Parathyroid adenoma (tissue), 2 donors: ENCODE data around the gene PCDH10.
"Not testable (repeated sequence)": the region's sequence is repeated elsewhere in the genome, so short reads cannot be mapped to it uniquely, and the experiment has no call there.

Experiments
- H2AFZ ChIP-seq: fragments of 300-600 bp; sonication (generic); one replicate; pipeline ENCODE4 v1.7.0; 2017; ENCODE audit warnings: antibody characterized with exemption, mild to moderate bottlenecking
- H3K27ac ChIP-seq: fragments of 300-600 bp; sonication (generic); one replicate; pipeline ENCODE4 v1.7.0; 2017
- H3K27me3 ChIP-seq: fragments of 300-600 bp; sonication (generic); one replicate; pipeline ENCODE4 v1.7.0; 2017; ENCODE audit warnings: low read length; ENCODE audit not compliant: control insufficient read depth, insufficient read depth
- H3K36me3 ChIP-seq: fragments of 300-600 bp; sonication (generic); one replicate; pipeline ENCODE4 v1.7.0; 2017; ENCODE audit warnings: low read length; ENCODE audit not compliant: control insufficient read depth, insufficient read depth
- H3K4me1 ChIP-seq: fragments of 300-600 bp; sonication (generic); one replicate; pipeline ENCODE4 v1.7.0; 2017; ENCODE audit warnings: control low read depth
- H3K4me2 ChIP-seq: fragments of 300-600 bp; sonication (generic); one replicate; pipeline ENCODE4 v1.7.0; 2017; ENCODE audit warnings: low read length
- H3K4me3 ChIP-seq: fragments of 300-600 bp; sonication (generic); one replicate; pipeline ENCODE4 v1.7.0; 2017; ENCODE audit warnings: low read depth, low read length
- H3K79me2 ChIP-seq: fragments of 300-600 bp; sonication (generic); one replicate; pipeline ENCODE4 v1.7.0; 2017; ENCODE audit warnings: control low read depth
- H3K9ac ChIP-seq: fragments of 300-600 bp; sonication (generic); one replicate; pipeline ENCODE4 v1.7.0; 2017; ENCODE audit warnings: mild to moderate bottlenecking
- H3K9me3 ChIP-seq: fragments of 300-600 bp; sonication (generic); one replicate; pipeline ENCODE4 v1.7.0; 2017; ENCODE audit warnings: low read length; ENCODE audit not compliant: control insufficient read depth
- CTCF ChIP-seq: fragments of 300-600 bp; sonication (generic); IDR thresholded peaks from one replicate; pipeline ENCODE4 v1.7.0; 2017; ENCODE audit warnings: antibody characterized with exemption, mild to moderate bottlenecking
- donor health status: primary hyperparathyroidism.

The PCDH10 gene

DNA sequence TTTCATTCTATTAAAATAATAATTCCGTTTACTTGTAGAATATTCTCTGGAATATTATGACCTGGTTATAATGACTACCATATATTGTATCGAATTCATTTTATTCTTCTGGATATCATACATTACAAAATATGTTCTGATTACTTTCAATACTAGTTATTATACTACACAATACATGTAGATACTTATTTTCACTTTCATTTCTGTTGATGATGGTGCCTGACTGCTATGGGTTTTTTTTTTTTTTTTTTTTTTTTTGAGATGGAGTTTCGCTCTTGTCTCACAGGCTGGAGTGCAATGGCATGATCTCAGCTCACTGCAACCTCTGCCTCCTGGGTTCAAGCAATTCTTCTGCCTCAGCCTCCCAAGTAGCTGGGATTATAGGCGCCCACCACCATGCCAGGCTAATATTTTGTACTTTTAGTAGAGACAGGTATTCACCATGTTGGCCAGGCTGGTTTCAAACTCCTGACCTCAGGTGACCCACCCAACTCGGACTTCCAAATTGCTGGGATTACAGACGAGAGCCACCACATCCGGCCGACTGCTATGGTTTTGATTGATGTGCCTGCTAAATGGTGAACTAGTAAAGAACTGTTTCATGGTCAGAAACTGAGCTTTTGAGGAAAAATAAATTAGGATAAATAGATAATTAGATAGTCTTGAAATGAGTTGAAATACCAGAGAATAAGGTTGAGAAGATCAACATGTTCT is 39.5 kb downstream of the PCDH10 start:
- H2AFZ ChIP-seq, result no peak overlapping the region
- H3K4me1 ChIP-seq, result no peaks in the 10 kb centered on the region
- no peaks in the 10 kb centered on the region for H3K27me3 ChIP-seq
- H3K27ac ChIP-seq, result no peak overlapping the region
- H3K36me3 ChIP-seq, result no peaks in the 10 kb centered on the region
- no peak for TF ChIP-seq CTCF
- no peaks in the 10 kb centered on the region for H3K9me3 ChIP-seq
- H3K4me2 ChIP-seq, result no peak overlapping the region
- no peak overlapping the region for H3K9ac ChIP-seq
- H3K4me3 ChIP-seq, result no peak overlapping the region
- no peaks in the 10 kb centered on the region for H3K79me2 ChIP-seq

DNA sequence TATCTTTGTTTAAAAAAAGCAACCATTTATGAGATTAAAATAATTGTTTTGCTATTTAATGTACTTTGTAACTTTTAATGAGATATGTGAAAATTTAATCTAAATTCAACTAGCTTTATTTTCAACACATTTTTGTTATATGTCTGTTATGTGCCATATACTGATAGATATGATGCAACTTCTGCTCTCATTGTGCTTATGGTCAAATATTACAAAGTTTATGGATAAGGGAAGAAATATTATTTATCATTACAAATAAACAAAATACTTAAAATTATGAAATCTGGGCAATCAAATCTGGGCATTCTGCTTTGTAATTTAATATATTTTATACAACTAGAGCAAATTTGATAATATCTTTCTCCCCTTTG is 40.0 kb downstream of the PCDH10 start:
- Histone ChIP-seq H3K9ac (no peak overlapping the region), H3K4me1 (no peaks in the 10 kb centered on the region), H3K27me3 (no peaks in the 10 kb centered on the region), H3K36me3 (peaks cover under 1% of the 10 kb centered on the region), H3K79me2 (no peaks in the 10 kb centered on the region), H3K4me2 (no peak overlapping the region), H3K4me3 (no peak overlapping the region), H2AFZ (no peak overlapping the region), H3K27ac (no peak overlapping the region), H3K9me3 (no peaks in the 10 kb centered on the region)
- no peak for TF ChIP-seq CTCF

DNA sequence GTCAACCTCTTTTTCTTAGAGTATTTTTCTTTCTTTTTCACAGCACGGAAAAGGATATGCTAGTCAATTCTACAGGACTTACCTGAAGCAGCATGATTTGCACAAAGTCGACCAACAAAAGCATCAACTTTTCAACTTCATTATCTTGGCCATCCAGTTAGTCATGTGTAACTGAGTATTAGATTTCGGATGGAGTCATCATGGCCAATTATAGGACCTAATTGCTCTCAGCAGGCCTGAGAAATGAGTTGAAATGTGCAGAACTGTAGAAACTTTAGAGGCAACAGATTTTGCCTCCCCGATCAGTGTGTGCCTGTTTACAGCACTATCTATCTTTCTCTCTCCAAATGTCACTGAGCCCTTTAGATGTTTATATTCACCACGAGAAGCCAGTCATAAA is 41.0 kb downstream of the PCDH10 start:
- Histone ChIP-seq H3K9me3 (no peaks in the 10 kb centered on the region), H3K9ac (no peak overlapping the region), H3K4me2 (no peak overlapping the region), H3K27me3 (no peaks in the 10 kb centered on the region), H3K36me3 (peaks cover 2% of the 10 kb centered on the region), H3K4me3 (no peak overlapping the region), H3K4me1 (no peaks in the 10 kb centered on the region), H3K27ac (no peak overlapping the region), H3K79me2 (no peaks in the 10 kb centered on the region), H2AFZ (no peak overlapping the region)
- TF ChIP-seq CTCF, result no peak

- Histone ChIP-seq H3K4me3 (no peak overlapping the region), H3K9ac (no peak overlapping the region), H3K27ac (no peak overlapping the region), H3K36me3 (no peaks in the 10 kb centered on the region), H2AFZ (no peak overlapping the region), H3K79me2 (no peaks in the 10 kb centered on the region), H3K27me3 (no peaks in the 10 kb centered on the region), H3K4me1 (no peaks in the 10 kb centered on the region), H3K4me2 (no peak overlapping the region), H3K9me3 (no peaks in the 10 kb centered on the region)
- no peak for TF ChIP-seq CTCF
Measured at GRCh38 chr4:133208694-133209285, 59.7 kb downstream of the PCDH10 start.

DNA sequence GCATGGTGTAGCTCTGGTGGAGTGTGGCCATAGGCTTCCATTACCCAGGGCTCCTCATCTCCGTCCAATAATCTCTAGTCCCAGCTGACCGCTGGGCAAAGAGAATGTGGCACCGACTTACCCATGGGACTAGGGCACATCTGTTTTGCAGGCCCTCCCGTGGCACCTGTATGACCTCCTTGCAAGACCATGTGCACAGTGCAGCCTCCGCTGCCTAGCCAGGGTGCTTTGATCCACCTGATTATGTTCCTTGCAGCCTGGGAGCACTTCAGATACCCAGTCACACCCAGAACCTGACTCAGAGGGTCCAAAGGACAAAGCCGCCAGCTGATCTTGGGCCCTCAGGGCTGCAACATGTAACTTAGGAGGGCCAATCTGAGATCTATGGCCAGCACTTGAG is 84.8 kb downstream of the PCDH10 start:
- H3K27me3 ChIP-seq, result no peaks in the 10 kb centered on the region
- H3K4me2 ChIP-seq, result no peak overlapping the region
- no peaks in the 10 kb centered on the region for H3K9me3 ChIP-seq
- H3K9ac ChIP-seq, result no peak overlapping the region
- H3K36me3 ChIP-seq, result no peaks in the 10 kb centered on the region
- no peaks in the 10 kb centered on the region for H3K4me1 ChIP-seq
- H3K79me2 ChIP-seq, result no peaks in the 10 kb centered on the region
- TF ChIP-seq CTCF, result no peak
- no peak overlapping the region for H2AFZ ChIP-seq
- H3K27ac ChIP-seq, result no peak overlapping the region
- H3K4me3 ChIP-seq, result no peak overlapping the region

GRCh38 chr4:133240451-133240850 is 91.4 kb downstream of the PCDH10 start:
- H3K9me3 ChIP-seq, H3K4me1 ChIP-seq, H3K79me2 ChIP-seq, H3K9ac ChIP-seq, H3K4me3 ChIP-seq, H3K27ac ChIP-seq, H3K27me3 ChIP-seq, H3K36me3 ChIP-seq, H2AFZ ChIP-seq, H3K4me2 ChIP-seq: not testable (repeated sequence)
